ENCODE results near the gene CD99. TPM values are rescaled to one million over a fixed set of nuclear protein-coding genes. Genes with fewer than 3 reads are reported as not detected.
"Not testable (repeated sequence)": the region's sequence is repeated elsewhere in the genome, so short reads cannot be mapped to it uniquely, and the experiment has no call there.

Gene CD99
- polyA plus RNA-seq, 1 donor: 188 TPM

GRCh38 chrX:2675657-2676200, 15.4 kb upstream of the CD99 start:
- not testable (repeated sequence) for DNase-seq (ENCODE audit: low read depth)

DNA sequence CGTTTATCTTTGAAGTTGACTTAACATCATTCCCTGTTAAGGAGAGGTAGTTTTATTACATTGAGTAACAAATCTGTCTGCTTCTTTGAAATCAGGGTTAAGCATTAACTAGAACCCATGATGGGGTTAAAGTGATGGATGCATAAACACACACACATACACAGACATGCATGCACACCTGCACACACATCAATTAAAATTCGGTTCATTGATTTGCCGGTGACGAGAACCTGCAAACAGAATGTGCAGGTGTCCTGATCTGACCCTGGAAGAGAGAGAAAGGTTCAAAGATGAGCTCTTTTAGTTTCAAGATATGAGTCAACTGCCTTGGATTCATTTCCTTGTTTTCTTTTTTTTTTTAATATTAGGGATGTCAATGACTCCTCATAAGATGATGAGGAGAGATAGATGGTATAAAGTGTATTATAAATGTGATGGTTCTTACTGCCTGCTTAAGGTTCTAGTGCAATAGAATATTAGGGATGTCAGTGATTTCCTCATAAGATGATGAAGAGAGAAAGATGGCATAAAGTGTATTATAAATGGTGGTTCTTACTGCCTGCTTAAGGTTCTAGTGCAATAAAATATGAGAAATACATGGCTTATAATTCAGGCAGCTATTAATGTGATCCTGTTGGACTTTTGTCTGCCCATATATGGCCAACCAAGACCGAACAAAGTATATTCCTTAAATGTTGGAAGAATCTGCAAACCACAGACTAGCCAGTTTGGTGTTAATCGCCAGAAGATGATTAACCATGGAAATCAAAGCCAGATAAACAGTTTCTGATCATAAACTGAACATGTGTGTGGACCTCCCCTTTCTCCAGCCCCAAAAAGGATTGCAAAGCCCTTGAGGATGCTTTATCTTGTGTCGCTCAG, 14.1 kb upstream of the CD99 start:
- DNase-seq (ENCODE audit: low read depth): no peak

- DNase-seq (ENCODE audit: low read depth): no peak
Measured at GRCh38 chrX:2677764-2678163, 13.3 kb upstream of the CD99 start.

DNA sequence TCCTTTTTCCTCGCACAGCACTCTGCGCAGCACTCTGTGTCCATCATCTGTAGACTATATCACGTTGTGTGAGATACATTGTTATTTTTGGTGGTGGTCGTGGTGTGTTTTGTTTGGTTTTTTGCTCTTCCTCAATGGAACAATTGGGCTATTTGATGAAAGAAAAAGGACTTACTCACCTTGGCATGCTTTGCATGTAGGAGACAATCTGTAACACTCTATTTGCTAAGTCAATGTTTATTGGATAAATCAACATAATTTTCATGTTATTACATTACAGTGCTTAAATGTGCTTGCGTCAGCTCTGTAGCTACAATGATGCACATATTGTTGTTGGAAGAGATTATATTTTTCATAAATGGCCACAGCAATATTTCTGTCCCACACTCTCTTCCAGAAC, 12.5 kb upstream of the CD99 start:
- no peak for DNase-seq (ENCODE audit: low read depth)

DNA sequence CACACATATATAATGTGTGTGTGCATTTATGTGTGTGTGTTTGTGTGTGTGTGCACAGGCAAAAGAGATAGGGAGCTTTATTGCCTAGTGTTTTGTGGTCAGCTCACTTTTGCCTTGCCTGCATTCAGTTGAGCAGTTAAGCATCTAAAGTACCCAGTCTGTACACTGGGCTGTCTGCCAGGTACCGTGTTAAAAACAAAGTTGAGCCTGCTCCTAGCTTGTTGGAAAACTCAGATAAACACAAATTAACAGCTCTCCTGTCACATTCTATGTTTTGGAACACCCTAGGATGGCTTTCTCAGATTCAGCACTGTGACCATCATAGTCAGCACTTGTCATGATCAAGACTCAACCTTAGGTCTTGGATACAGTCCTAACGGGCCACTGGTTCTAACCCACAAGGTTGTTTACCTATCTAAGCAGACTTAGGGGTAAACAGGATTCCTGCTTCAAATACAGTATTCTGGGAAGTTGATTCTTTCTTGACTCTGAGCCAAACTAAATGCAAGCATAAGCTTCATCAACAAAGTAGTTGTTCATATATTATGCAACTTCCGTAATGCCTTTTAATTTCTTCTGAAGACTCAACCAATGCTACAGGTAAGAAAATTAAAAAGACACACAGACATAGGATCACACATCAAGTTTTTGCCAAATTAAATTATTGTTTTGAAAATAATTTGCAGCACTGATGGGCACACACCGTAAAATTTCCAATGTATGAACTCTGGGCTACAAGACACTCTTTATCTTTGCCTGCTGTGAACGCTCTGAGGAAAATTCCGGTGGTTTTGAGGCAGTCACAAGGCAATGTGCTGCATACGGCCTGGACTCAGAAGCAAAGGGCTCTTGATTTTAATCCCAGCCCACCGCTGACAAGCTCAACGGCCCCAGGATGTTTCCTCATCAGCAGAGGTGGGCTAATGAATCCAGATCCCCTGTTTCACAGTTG, 11.3 kb upstream of the CD99 start:
- no peak for DNase-seq (ENCODE audit: low read depth)

GRCh38 chrX:2680486-2681348, 10.4 kb upstream of the CD99 start:
- DNase-seq (ENCODE audit: low read depth): no peak

GRCh38 chrX:2682565-2683177, 8.4 kb upstream of the CD99 start:
- no peak for DNase-seq (ENCODE audit: low read depth)

GRCh38 chrX:2684256-2684655, 6.8 kb upstream of the CD99 start:
- no peak for DNase-seq (ENCODE audit: low read depth)

GRCh38 chrX:2685886-2686285, 5.2 kb upstream of the CD99 start:
- DNase-seq (ENCODE audit: low read depth): no peak

DNA sequence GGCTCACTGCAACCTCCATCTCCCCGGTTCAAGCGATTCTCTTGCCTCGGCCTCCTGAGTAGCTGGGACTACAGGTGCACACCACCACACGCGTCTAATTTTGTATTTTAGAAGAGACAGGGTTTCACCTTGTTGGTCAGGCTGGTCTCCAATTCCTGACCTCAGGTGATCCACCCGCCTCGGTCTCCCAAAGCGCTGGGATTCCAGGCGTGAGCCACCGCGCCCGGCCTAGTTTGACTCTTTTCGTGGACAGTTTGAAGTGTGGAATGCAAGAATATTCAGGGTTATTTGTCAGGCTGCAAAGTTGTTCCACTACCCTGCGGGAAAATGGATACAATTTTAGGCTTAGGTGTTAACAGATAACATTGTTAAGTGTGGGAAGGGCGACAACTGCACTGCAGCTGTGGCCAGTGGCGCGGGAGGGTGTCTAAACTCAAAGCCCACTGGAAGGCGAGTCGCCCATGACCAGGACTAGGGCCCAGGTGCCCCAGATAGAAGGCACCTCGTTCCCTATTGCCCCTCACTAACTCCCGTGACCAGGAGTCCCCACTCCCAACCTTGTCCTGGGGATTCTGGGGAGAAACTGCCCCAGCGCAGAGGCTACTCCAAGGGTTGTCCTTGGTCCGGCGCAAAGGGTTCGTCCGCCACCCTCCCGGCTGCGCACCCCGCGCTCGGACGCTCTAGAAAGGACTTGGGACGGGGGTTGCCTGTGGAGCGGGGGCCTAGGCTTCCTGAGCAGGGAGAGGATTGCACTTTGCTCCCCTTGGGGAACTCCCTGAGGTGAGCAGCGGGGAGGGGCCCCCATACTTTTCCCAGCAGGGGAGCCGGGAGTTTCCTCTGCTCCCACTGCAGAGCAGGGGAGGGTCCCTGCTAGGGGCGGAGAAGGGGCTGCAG, 1.1 kb upstream of the CD99 start:
- DNase-seq (ENCODE audit: low read depth): no peak

DNA sequence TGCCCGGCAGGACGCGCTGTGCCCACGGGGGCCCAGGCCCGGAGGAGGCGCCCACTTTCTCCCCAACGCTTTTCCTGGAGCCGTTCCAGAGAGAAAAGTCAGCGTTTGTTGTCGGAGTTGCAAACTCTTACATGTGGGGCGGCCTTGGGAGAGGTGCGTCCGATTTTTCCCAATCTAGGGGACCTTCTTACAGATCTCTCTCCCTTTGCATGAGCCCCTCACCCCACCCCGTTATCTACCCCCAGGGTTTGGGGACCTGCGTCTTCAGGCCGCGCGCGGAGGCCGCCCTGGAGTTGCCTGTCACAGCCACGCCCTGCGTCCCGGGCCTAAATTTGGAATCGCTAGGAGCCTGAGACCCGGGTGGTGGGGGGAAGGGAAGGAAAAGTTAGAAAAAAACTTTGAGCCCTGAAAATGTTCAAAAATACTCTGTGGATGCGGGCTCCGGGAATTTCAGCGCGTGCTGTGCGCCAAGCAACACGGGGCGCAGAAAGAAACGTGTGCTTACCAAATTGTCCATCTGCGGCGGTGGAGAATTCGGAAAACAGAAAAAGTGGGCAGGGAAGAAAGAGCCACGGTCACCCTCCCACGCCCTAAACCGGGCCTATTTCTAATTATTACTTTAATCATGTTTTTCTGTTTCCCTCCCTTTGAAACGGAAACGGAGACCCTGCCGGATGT, 587 bp downstream of the CD99 start:
- DNase-seq (ENCODE audit: low read depth): no peak

DNA sequence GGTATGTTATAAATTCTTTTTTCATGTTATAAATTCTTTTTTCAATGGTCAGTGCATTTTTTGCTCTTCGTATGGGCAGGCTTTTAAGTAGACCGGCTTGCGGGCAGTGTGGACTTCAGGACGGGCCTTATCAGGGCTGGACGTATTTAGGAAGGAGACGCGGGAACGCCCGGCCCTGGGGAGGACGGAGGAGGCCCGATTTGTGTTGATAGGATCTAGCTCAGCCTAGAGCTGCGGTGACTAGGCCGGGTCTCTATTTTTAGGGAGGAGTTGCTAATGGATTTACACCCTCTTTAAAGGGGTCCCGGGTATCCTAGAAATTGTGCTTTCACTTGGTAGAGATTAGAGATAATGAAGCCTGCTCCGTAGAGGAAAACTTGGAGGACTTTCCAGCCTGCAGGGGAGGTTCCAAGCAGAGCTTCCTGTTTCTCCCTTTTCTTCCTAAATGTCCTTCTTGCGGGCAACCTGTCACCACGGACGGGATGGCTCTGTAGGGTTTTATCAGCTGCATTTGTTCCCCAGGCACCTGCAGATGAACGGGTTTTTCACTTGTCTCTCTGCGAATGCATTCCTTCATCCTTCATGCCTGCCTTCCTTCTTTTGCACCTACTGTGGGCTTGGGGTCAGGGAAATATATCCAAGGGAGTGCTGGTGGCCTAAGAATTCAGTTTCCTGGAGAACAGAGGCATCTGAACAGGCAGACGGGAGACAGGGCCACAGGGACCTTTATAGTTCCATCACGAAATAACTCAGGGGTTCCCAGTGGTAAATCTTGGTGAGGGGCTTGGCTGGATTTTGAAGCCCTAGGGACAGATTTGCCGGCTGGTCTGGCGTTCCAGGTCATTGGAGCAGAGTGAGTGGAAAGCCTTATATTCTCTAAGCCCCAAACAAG, 1.4 kb downstream of the CD99 start:
- no peak for DNase-seq (ENCODE audit: low read depth)

GRCh38 chrX:2693113-2694002, 2.3 kb downstream of the CD99 start:
- DNase-seq (ENCODE audit: low read depth): no peak

DNA sequence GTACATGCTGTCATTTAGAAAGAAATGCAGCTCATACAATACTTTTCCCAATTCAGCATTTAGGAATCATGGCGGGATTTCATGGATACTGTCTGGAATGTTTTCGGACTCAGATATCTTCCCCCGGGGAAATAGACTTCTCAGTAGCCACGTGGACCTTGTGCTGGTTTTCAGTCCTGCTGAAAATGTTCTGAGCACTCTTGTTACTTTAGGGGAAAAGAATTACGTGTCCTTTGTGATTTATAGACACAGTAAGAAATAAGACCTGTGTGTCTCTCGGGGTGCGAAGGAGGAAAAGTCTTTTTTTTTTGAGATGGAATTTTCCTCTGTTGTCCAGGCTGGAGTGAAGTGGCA, 3.8 kb downstream of the CD99 start:
- DNase-seq (ENCODE audit: low read depth): no peak

DNA sequence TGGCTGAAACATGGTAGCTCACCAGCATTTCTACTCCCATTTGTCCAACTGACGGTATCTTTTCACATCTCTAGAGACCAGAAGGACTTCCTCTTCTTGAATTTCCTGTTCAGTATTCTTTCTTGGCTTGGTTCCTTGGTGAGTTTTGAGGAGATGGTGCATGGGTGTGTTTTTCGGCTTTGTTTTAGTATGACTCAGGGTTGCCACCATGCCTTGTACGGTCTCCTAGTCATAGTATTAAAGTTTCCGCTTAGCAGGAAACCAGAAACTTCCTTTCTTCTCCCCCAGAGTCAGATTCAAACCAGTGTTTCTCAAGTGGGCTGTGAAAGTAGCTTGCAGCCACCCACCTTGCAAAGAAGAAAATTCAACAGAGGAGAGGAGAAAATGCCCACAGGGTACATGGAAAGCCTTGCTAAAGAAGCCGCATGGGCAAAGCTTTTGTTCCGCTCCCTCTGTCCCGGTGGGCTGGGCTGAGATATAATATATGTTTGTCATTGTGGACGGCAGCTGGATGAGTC, 5.7 kb downstream of the CD99 start:
- DNase-seq (ENCODE audit: low read depth): no peak

DNA sequence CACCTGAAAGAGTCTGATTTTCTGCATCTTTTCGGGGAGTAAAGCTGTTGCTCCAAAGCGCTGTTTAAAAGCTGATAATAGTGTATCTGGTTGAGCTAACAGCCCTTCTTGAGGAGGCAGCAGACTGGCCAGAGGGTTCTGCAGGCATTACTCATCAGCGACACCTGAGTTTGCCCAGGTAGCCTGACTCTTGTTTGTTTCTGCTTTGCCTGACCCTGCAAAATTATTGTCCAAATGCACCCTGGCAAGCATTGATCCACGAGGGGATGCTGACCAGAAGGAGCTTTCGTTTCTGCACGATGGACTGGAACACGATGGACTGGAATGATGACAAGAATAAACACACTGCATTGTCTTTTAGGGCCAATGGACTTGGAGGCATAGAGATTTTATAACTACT, 6.2 kb downstream of the CD99 start:
- no peak for DNase-seq (ENCODE audit: low read depth)

DNA sequence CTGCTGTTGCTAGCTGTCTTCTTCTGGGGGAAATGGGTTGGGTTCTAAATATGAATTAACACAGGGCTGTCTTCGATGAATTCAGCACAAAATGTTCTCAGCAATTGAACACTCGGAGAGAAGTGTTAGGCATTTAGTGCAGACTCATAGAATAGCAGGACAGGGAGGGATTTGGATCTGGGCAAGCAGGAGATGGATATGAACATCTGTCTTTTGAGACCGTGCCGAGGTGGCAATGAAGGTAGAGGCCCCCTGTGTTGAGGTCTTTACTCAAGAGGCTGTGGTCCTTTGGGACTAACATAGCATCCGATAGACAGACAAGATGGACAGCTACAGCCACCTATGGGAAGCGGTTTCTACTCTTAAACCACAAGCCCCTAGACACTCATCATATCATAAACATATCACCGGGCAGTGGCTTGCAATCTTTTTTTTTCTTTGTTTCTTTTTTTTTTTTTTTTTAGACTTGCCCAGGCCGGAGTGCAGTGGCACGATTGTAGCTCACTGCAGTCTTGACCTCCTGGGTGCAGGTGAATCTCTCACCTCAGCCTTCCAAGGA, 6.7 kb downstream of the CD99 start:
- no peak for DNase-seq (ENCODE audit: low read depth)
